H1 (cell line): Measurements from ENCODE around the gene GPR141. TPM values are rescaled to one million over a fixed set of nuclear protein-coding genes. Genes with fewer than 3 reads are reported as not detected.

Experiments
- HDAC6 ChIP-seq: IDR thresholded peaks from one replicate; pipeline ENCODE4 v1.7.1; 2012; ENCODE audit warnings: low read depth, mild to moderate bottlenecking, inconsistent platforms, low read length, moderate library complexity
- RAD21 ChIP-seq, 2 experiments: IDR thresholded peaks in 1 of 2; conservative IDR thresholded peaks in 1 of 2; 2 replicates each; pipeline ENCODE4 v1.6.1; 2011; ENCODE audit warnings: low read depth in 2 of 2, low read length in 2 of 2, improper control_type of control experiment in 1 of 2, inconsistent platforms in 1 of 2, mild to moderate bottlenecking in 1 of 2, moderate library complexity in 1 of 2
- SP2 ChIP-seq: IDR thresholded peaks from 2 replicates; pipeline ENCODE4 v1.6.1; 2012; ENCODE audit warnings: mild to moderate bottlenecking, low read length, inconsistent platforms
- polyA plus RNA-seq, 7 experiments: library from polyadenylated mRNA; depleted of rRNA in 3 of 7; stranded (reverse) in 5 of 7; unstranded in 2 of 7; fragments of >200 nt in 5 of 7; fragments of 200-250 nt in 2 of 7; gene quantifications; 1 replicate in 5 of 7; 2 replicates in 1 of 7; 4 replicates in 1 of 7; pipeline versions ENCODE4 v1.2.1 to v1.2.3, GENCODE V29; 2011 to 2013; ENCODE audit warnings: missing spikeins in 2 of 7, mixed read lengths in 2 of 7
- total RNA-seq: library from RNA; stranded (reverse); fragmentation: NEBNext Ultra II Directional; extraction: Animal tissue kit (Norgen Biotek cat#: 25700); gene quantifications from 2 replicates; pipeline ENCODE4 v1.2.1, GENCODE V29; 2021
- TF ChIP-seq, protein P1 (sequence below): IDR thresholded peaks from 2 replicates; pipeline ENCODE4 v1.6.1; 2012; ENCODE audit warnings: inconsistent platforms

The GPR141 gene
- total and polyA plus RNA-seq, 2 of the 8 experiments (the other 6 are each of a cell fraction or from before 2014, with no cell fraction given): 0.45 to 1.0 TPM

DNA sequence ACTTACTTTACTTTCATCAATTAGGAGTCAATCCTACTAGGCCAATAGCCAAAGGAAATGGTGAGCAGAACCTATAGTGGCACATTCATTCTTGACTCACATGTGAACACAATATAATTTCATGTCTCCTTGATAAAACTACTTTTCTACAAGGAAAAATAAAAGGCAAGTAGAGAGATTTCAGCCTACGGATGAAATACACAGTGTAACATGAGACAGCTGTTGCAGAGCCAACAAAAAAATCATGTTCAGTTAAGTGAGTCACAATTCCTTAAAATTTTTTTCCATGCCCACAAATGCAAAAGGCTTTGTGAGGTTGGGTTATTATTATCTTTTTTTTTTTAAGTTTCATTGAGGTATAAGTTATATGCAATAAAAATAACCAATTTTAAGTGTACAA, 54.8 kb downstream of the GPR141 start (continued):
- TF ChIP-seq SP2 (no peak), HDAC6 (no peak), RAD21 (IDR thresholded peaks at IDR 0.05 in 1 of 2, conservative IDR thresholded peaks at IDR 0.05 in 1 of 2; ENCODE audit: low read depth in 2 of 2, low read length in 2 of 2) (no peak)
- TF ChIP-seq, protein P1, sequence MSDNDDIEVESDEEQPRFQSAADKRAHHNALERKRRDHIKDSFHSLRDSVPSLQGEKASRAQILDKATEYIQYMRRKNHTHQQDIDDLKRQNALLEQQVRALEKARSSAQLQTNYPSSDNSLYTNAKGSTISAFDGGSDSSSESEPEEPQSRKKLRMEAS: no peak
